Activated CD4-positive, alpha-beta T cell treated with anti-CD3 and anti-CD28 coated beads for 36 hours (primary cell): ENCODE data around the gene SUDS3. TPM values are rescaled to one million over a fixed set of nuclear protein-coding genes. Genes with fewer than 3 reads are reported as not detected.
A peak's percentile ranks its signal among the peaks of the same experiment; 100 is the strongest.
"Not testable (repeated sequence)": the region's sequence is repeated elsewhere in the genome, so short reads cannot be mapped to it uniquely, and the experiment has no call there.

ENCODE experiments used
- ATAC-seq: fragments of 200-7000 bp; cut with Tn5 transposase; one replicate; pipeline ENCODE4 v1.10.0; 2021; ENCODE audit warnings: mild to moderate bottlenecking, moderate library complexity
- CTCF ChIA-PET: fragments of 350-600 bp; sonication (Branson Sonifier 250); formaldehyde crosslinking; loops from one replicate; lab custom pipeline; 2021; ENCODE audit warnings: antibody characterized with exemption; lab: Charles Lee
- POLR2A ChIA-PET: fragments of 350-600 bp; sonication (Branson Sonifier 250); formaldehyde crosslinking; loops from one replicate; lab custom pipeline; 2021; ENCODE audit warnings: antibody characterized with exemption, inconsistent platforms; lab: Charles Lee
- DNase-seq: peaks from one replicate; pipeline ENCODE4 v3.0.0-alpha.2; 2020
- H3K27ac Mint-ChIP-seq: one replicate; pipeline ENCODE4 v1.8.0; 2021; ENCODE audit warnings: mixed read lengths
- H3K27me3 Mint-ChIP-seq: one replicate; pipeline ENCODE4 v1.8.0; 2021; ENCODE audit warnings: mixed read lengths
- H3K36me3 Mint-ChIP-seq: one replicate; pipeline ENCODE4 v1.8.0; 2021; ENCODE audit warnings: low read depth, mixed read lengths
- H3K4me1 Mint-ChIP-seq: one replicate; pipeline ENCODE4 v1.8.0; 2021; ENCODE audit warnings: mixed read lengths
- H3K4me3 Mint-ChIP-seq: one replicate; pipeline ENCODE4 v1.8.0; 2021; ENCODE audit warnings: mild to moderate bottlenecking, moderate library complexity, mixed read lengths
- H3K9me3 Mint-ChIP-seq: one replicate; pipeline ENCODE4 v1.8.0; 2021; ENCODE audit warnings: low read depth, mixed read lengths
- intact Hi-C, 2 experiments: fragments of 100-400 bp; cut with DNase I in 1 of 2; cut with micrococcal nuclease in 1 of 2; formaldehyde crosslinking; loops; one replicate each; pipeline versions ENCODE4 v1.14.2 to v1.15.1; 2022 to 2024; cut with DNase I, micrococcal nuclease
- total RNA-seq, 2 experiments: library from RNA; stranded (reverse); gene quantifications; one replicate each; pipeline ENCODE4 v1.2.3, GENCODE V29; 2021

The SUDS3 gene
- total RNA-seq, 2 experiments from 2014 or later = 18.7 to 19.1 TPM

GRCh38 chr12:118391424-118391823 lies 15.1 kb downstream of the SUDS3 start:
- ChIA-PET CTCF (interaction anchor here (3.3 kb wide), 1 partner anchor 14 kb away, joined by 16 read pairs; no protein-coding TSS in a partner anchor), POLR2A (no interaction called here)
- H3K36me3 Mint-ChIP-seq = peaks cover 34% of the 10 kb centered on the region
- no peak overlapping the region for H3K27ac Mint-ChIP-seq
- no peak for DNase-seq
- H3K9me3 Mint-ChIP-seq = no peaks in the 10 kb centered on the region
- no peak overlapping the region for H3K4me3 Mint-ChIP-seq
- H3K4me1 Mint-ChIP-seq = no peaks in the 10 kb centered on the region
- H3K27me3 Mint-ChIP-seq = no peaks in the 10 kb centered on the region
- intact Hi-C loops = no loop called here
- no peak for ATAC-seq

GRCh38 chr12:118391836-118392235 lies 15.5 kb downstream of the SUDS3 start:
- ChIA-PET CTCF (interaction anchor here (3.3 to 3.6 kb wide), 2 partner anchors 14 to 15 kb away, joined by 16 to 17 read pairs; partner anchors contain the start of gene SUDS3), POLR2A (no interaction called here)
- Mint-ChIP-seq H3K4me1 (no peaks in the 10 kb centered on the region), H3K4me3 (no peak overlapping the region), H3K9me3 (no peaks in the 10 kb centered on the region), H3K27ac (no peak overlapping the region), H3K36me3 (peaks cover 31% of the 10 kb centered on the region), H3K27me3 (no peaks in the 10 kb centered on the region)
- DNase-seq (no peak), ATAC-seq (no peak)
- intact Hi-C loops = no loop called here

GRCh38 chr12:118397708-118398440 lies 21.5 kb downstream of the SUDS3 start:
- intact Hi-C loops = no loop called here
- ATAC-seq = no peak
- H3K4me1 Mint-ChIP-seq = no peaks in the 10 kb centered on the region
- peaks cover 36% of the 10 kb centered on the region for H3K36me3 Mint-ChIP-seq
- H3K4me3 Mint-ChIP-seq = no peak overlapping the region
- no peaks in the 10 kb centered on the region for H3K9me3 Mint-ChIP-seq
- CTCF ChIA-PET = no interaction called here
- H3K27me3 Mint-ChIP-seq = no peaks in the 10 kb centered on the region
- POLR2A ChIA-PET = no interaction called here
- no peak for DNase-seq
- no peak overlapping the region for H3K27ac Mint-ChIP-seq

- CTCF ChIA-PET = no interaction called here
- Mint-ChIP-seq H3K27me3 (no peaks in the 10 kb centered on the region), H3K9me3 (no peaks in the 10 kb centered on the region), H3K4me3 (no peak overlapping the region), H3K36me3 (peaks cover 41% of the 10 kb centered on the region), H3K4me1 (no peaks in the 10 kb centered on the region), H3K27ac (no peak overlapping the region)
- DNase-seq (no peak), ATAC-seq (no peak)
- POLR2A ChIA-PET = no interaction called here
- intact Hi-C loops = no loop called here
Observed at GRCh38 chr12:118398524-118398923, 22.2 kb downstream of the SUDS3 start.

GRCh38 chr12:118398940-118399339 lies 22.6 kb downstream of the SUDS3 start:
- no peaks in the 10 kb centered on the region for H3K9me3 Mint-ChIP-seq
- intact Hi-C loops = no loop called here
- no peak overlapping the region for H3K4me3 Mint-ChIP-seq
- no peaks in the 10 kb centered on the region for H3K27me3 Mint-ChIP-seq
- ChIA-PET POLR2A (no interaction called here), CTCF (no interaction called here)
- no peaks in the 10 kb centered on the region for H3K4me1 Mint-ChIP-seq
- DNase-seq = no peak
- ATAC-seq = no peak
- peaks cover 43% of the 10 kb centered on the region for H3K36me3 Mint-ChIP-seq
- no peak overlapping the region for H3K27ac Mint-ChIP-seq

GRCh38 chr12:118402251-118402650 lies 25.9 kb downstream of the SUDS3 start:
- ChIA-PET POLR2A (no interaction called here), CTCF (no interaction called here)
- no peaks in the 10 kb centered on the region for H3K4me1 Mint-ChIP-seq
- no peak for ATAC-seq
- H3K27me3 Mint-ChIP-seq = no peaks in the 10 kb centered on the region
- no peaks in the 10 kb centered on the region for H3K9me3 Mint-ChIP-seq
- no peak overlapping the region for H3K4me3 Mint-ChIP-seq
- no peak overlapping the region for H3K27ac Mint-ChIP-seq
- peaks cover 44% of the 10 kb centered on the region for H3K36me3 Mint-ChIP-seq
- DNase-seq = no peak
- intact Hi-C loops = loop anchor here (5.0 to 10.0 kb wide), 2 partner anchors 633 to 1145 kb away; no protein-coding TSS in a partner anchor

GRCh38 chr12:118404876-118405521 lies 28.6 kb downstream of the SUDS3 start:
- Mint-ChIP-seq H3K4me1 (no peaks in the 10 kb centered on the region), H3K4me3 (no peak overlapping the region), H3K9me3 (no peaks in the 10 kb centered on the region), H3K27me3 (no peaks in the 10 kb centered on the region), H3K36me3 (peaks cover 45% of the 10 kb centered on the region), H3K27ac (no peak overlapping the region)
- DNase-seq (peak; percentile 80), ATAC-seq (peak; percentile 57)
- intact Hi-C loops = loop anchor here (1.0 to 10.0 kb wide), 6 partner anchors 217 to 1142 kb away; no protein-coding TSS in a partner anchor
- POLR2A ChIA-PET = no interaction called here
- CTCF ChIA-PET = interaction anchor here (0.6 to 2.3 kb wide), 9 partner anchors 10 to 1140 kb away, joined by 3 to 16 read pairs (median 4); partner anchors contain the start of gene SUDS3

- H3K36me3 Mint-ChIP-seq = peaks cover 48% of the 10 kb centered on the region
- H3K4me1 Mint-ChIP-seq, H3K9me3 Mint-ChIP-seq, ATAC-seq, H3K27ac Mint-ChIP-seq, CTCF ChIA-PET, H3K27me3 Mint-ChIP-seq, POLR2A ChIA-PET, H3K4me3 Mint-ChIP-seq, DNase-seq: not testable (repeated sequence)
- intact Hi-C loops = loop anchor here (5.0 to 10.0 kb wide), 2 partner anchors 214 to 627 kb away; no protein-coding TSS in a partner anchor
Observed at GRCh38 chr12:118408241-118408640, 31.9 kb downstream of the SUDS3 start.

- DNase-seq = no peak
- Mint-ChIP-seq H3K4me1 (no peaks in the 10 kb centered on the region), H3K27me3 (no peaks in the 10 kb centered on the region), H3K9me3 (no peaks in the 10 kb centered on the region), H3K36me3 (peaks cover 57% of the 10 kb centered on the region), H3K27ac (no peak overlapping the region), H3K4me3 (no peak overlapping the region)
- ChIA-PET CTCF (no interaction called here), POLR2A (no interaction called here)
- intact Hi-C loops = loop anchor here (5.0 to 10.0 kb wide), 2 partner anchors 212 to 625 kb away; no protein-coding TSS in a partner anchor
- no peak for ATAC-seq
Observed at GRCh38 chr12:118409834-118410233, 33.5 kb downstream of the SUDS3 start.

- H3K27me3 Mint-ChIP-seq = no peaks in the 10 kb centered on the region
- DNase-seq (no peak), ATAC-seq (no peak)
- H3K4me1 Mint-ChIP-seq = no peaks in the 10 kb centered on the region
- intact Hi-C loops = no loop called here
- CTCF ChIA-PET = interaction anchor here (0.6 to 1.7 kb wide), 2 partner anchors 12 to 1127 kb away, joined by 3 to 7 read pairs; no protein-coding TSS in a partner anchor
- no peaks in the 10 kb centered on the region for H3K9me3 Mint-ChIP-seq
- peaks cover 41% of the 10 kb centered on the region for H3K36me3 Mint-ChIP-seq
- H3K27ac Mint-ChIP-seq = no peak overlapping the region
- H3K4me3 Mint-ChIP-seq = no peak overlapping the region
- POLR2A ChIA-PET = no interaction called here
Observed at GRCh38 chr12:118417942-118418341, 41.6 kb downstream of the SUDS3 start.

- Mint-ChIP-seq H3K27ac (no peak overlapping the region), H3K4me1 (no peaks in the 10 kb centered on the region), H3K9me3 (no peaks in the 10 kb centered on the region), H3K27me3 (no peaks in the 10 kb centered on the region), H3K4me3 (no peak overlapping the region), H3K36me3 (peaks cover 36% of the 10 kb centered on the region)
- DNase-seq (no peak), ATAC-seq (peak; percentile 30)
- CTCF ChIA-PET = interaction anchor here (0.6 to 1.7 kb wide), 2 partner anchors 13 to 1127 kb away, joined by 3 to 7 read pairs; no protein-coding TSS in a partner anchor
- POLR2A ChIA-PET = no interaction called here
- intact Hi-C loops = no loop called here
Observed at GRCh38 chr12:118418385-118419057, 42.2 kb downstream of the SUDS3 start.
